NK-92 (cell line): ENCODE results near the gene KRTAP20-2.

Experiments used
- DNase-seq: peaks from one replicate; lab custom pipeline; 2025; ENCODE audit not compliant: unreplicated experiment; lab: John Stamatoyannopoulos, UW

KRTAP20-2 gene

DNA sequence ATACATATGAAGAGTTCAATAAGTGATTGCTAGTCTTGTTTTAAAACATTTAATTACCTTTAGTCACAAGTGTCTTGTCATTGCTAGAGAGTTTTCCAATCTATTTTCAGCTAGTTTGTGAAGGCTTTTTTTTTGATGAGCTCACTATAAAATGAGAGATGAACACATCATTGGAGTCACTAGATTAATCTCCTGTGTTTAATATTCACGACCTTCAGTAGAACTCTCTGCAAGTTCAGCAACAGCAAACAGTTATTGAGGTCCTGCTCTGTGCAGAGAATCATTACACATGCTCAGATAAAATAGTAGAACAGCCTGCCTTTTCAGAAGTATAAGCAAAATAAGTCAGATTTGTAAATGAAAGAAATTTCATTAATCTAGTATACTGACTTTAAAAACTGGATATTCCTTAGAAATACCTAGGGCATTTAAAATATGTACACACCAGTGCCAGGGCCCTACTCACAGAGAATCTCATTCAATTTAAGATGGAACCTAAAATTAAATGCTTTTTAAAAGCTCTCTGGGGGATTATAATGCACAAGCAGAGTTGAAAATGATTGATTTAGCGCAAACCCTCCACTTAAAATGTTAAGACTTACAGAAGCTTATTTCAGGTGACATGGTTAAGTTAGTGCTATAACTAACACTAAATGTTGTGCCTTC is 38.1 kb downstream of the KRTAP20-2 start:
- DNase-seq: no peak

DNA sequence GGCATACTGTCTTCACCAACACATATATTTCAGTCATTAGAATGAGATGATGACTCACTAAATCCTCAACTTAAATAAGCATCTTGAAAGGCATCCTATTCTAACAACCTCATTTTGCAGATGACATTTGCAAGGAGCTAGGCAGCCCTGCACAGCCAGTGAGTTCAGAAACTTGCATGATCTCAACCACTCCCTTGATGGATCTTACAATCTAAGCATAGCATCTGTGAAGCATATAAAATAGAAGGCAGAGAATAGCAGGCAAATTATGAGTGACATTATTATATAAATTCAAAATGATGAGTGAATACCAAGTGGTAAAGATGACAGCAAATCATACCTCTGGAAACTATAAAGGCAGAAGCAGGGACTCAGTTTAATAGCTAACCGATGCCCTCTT is 39.3 kb downstream of the KRTAP20-2 start:
- DNase-seq: no peak

DNA sequence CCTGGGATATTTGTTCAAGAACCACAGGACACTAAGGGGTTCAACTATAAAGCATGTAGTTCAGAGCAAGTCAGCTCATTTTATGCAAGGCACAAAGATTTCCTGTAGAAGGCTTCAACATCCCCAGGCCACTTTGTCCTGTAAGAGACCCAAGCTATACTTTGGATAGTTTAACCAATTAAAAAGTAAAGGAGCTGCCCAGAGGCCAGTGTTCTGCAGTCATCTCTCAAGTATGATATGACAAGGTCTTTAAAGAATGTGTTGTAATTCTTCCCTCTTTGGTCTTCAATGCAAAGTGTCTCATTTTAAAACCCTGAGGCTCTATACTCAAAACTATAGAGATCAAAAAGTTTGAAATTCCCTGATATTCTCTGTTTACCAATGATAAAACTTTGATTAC is 41.7 kb downstream of the KRTAP20-2 start:
- no peak for DNase-seq

DNA sequence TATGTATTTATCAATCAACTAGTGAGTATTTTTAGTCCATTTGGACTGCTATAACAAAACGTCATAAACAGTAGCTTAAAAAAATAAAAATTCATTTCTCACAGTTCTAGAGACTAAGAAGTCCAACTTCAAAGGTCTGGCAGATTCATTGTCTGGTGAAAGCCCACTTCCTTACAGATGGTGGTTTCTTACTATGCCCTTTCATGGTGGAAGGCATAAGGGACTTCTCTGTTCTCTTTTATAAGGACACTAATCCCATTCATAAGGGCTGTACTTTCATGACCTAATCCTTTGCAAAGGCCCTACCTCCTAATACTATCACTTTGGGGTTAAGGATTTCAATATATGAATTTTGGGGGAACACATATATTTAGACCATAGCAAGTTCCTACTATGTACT is 45.6 kb downstream of the KRTAP20-2 start:
- no peak for DNase-seq

DNA sequence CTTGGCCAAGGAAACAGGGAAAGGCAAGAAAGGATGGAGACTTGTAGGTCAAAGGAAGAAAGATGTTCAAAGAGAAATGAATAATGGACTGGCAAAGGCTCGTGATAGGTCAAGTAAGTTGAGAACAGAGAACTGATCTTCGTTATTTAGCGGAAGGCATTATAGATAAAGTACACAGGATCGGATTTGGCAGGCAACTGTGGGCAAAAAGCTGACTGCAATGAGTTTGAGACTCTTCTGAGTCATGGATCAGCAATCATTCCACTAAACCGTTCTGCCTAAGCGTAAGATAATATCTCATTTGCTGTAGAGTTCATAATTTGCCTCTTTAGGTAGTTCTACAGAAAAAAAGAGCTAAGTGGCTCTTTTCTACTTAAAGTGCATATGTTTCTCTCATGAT is 49.5 kb downstream of the KRTAP20-2 start:
- DNase-seq: no peak
